Effector memory CD8-positive, alpha-beta T cell (primary cell): ENCODE results near the gene HTRA3.

Experiments
- ATAC-seq: fragments of 150-1000 bp; cut with Tn5 transposase; replicated peaks from 2 replicates; pipeline ENCODE4 v1.10.0; 2021; ENCODE audit warnings: mild to moderate bottlenecking, moderate library complexity
- DNase-seq, 3 experiments: peaks; one replicate each; pipeline ENCODE4 v3.0.0; 2021
- H3K27ac Mint-ChIP-seq, 2 donors: one replicate each; pipeline ENCODE4 v1.8.0; 2022; ENCODE audit warnings: mild to moderate bottlenecking in 2 of 2, mixed read lengths in 2 of 2, moderate library complexity in 2 of 2
- H3K27me3 Mint-ChIP-seq, 2 donors: one replicate each; pipeline ENCODE4 v1.8.0; 2022; ENCODE audit warnings: mixed read lengths in 2 of 2
- H3K36me3 Mint-ChIP-seq: one replicate; pipeline ENCODE4 v1.8.0; 2022; ENCODE audit warnings: mild to moderate bottlenecking, moderate library complexity, mixed read lengths; ENCODE audit not compliant: insufficient read depth
- H3K4me1 Mint-ChIP-seq, 2 donors: one replicate each; pipeline ENCODE4 v1.8.0; 2022; ENCODE audit warnings: low read depth in 2 of 2, mixed read lengths in 2 of 2
- H3K4me3 Mint-ChIP-seq, 2 donors: one replicate each; pipeline ENCODE4 v1.8.0; 2022; ENCODE audit warnings: mild to moderate bottlenecking in 2 of 2, mixed read lengths in 2 of 2, moderate library complexity in 2 of 2
- H3K9me3 Mint-ChIP-seq, 2 donors: one replicate each; pipeline ENCODE4 v1.8.0; 2022; ENCODE audit warnings: mixed read lengths in 2 of 2

The HTRA3 gene

GRCh38 chr4:8286719-8287342, 17.3 kb downstream of the HTRA3 start:
- ATAC-seq = no peak
- Mint-ChIP-seq H3K4me3 (no peak overlapping the region), H3K4me1 (peaks cover 0 to 3% of the 10 kb centered on the region in 2 donors), H3K9me3 (no peaks in the 10 kb centered on the region), H3K36me3 (no peaks in the 10 kb centered on the region), H3K27me3 (peaks cover 6 to 23% of the 10 kb centered on the region in 2 donors), H3K27ac (no peak overlapping the region)
- DNase-seq = no peak

- Mint-ChIP-seq H3K27me3 (peaks cover 6 to 17% of the 10 kb centered on the region in 2 donors), H3K9me3 (no peaks in the 10 kb centered on the region), H3K36me3 (no peaks in the 10 kb centered on the region), H3K27ac (no peak overlapping the region), H3K4me1 (peaks cover 0 to 3% of the 10 kb centered on the region in 2 donors), H3K4me3 (no peak overlapping the region)
- DNase-seq = no peak
- ATAC-seq = no peak
Observed at GRCh38 chr4:8287343-8288280, 18.1 kb downstream of the HTRA3 start.

- Mint-ChIP-seq H3K4me3 (no peak overlapping the region), H3K27me3 (peaks cover 6 to 13% of the 10 kb centered on the region in 2 donors), H3K4me1 (peaks cover 0 to 3% of the 10 kb centered on the region in 2 donors), H3K9me3 (no peaks in the 10 kb centered on the region), H3K36me3 (no peaks in the 10 kb centered on the region), H3K27ac (peak overlapping the region in 1 of 2 donors; percentile 78)
- ATAC-seq (no peak), DNase-seq (no peak)
Observed at GRCh38 chr4:8289151-8289750, 19.7 kb downstream of the HTRA3 start.

- no peak overlapping the region for H3K4me3 Mint-ChIP-seq
- ATAC-seq = no peak
- peaks cover 0 to 3% of the 10 kb centered on the region in 2 donors for H3K4me1 Mint-ChIP-seq
- H3K9me3 Mint-ChIP-seq = peaks cover 0 to 2% of the 10 kb centered on the region in 2 donors
- peaks cover 5 to 13% of the 10 kb centered on the region in 2 donors for H3K27me3 Mint-ChIP-seq
- DNase-seq = no peak
- H3K36me3 Mint-ChIP-seq = no peaks in the 10 kb centered on the region
- H3K27ac Mint-ChIP-seq = no peak overlapping the region
Observed at GRCh38 chr4:8289956-8290700, 20.6 kb downstream of the HTRA3 start.

GRCh38 chr4:8290701-8290970, 21.1 kb downstream of the HTRA3 start:
- no peaks in the 10 kb centered on the region for H3K36me3 Mint-ChIP-seq
- H3K27ac Mint-ChIP-seq = no peak overlapping the region
- H3K4me1 Mint-ChIP-seq = no peaks in the 10 kb centered on the region
- no peak for DNase-seq
- H3K4me3 Mint-ChIP-seq = no peak overlapping the region
- peaks cover 0 to 13% of the 10 kb centered on the region in 2 donors for H3K27me3 Mint-ChIP-seq
- peaks cover 0 to 2% of the 10 kb centered on the region in 2 donors for H3K9me3 Mint-ChIP-seq
- no peak for ATAC-seq

- H3K36me3 Mint-ChIP-seq = no peaks in the 10 kb centered on the region
- ATAC-seq (no peak), DNase-seq (no peak)
- H3K9me3 Mint-ChIP-seq = peaks cover 0 to 2% of the 10 kb centered on the region in 2 donors
- no peaks in the 10 kb centered on the region for H3K4me1 Mint-ChIP-seq
- peaks cover 0 to 13% of the 10 kb centered on the region in 2 donors for H3K27me3 Mint-ChIP-seq
- no peak overlapping the region for H3K4me3 Mint-ChIP-seq
- H3K27ac Mint-ChIP-seq = no peak overlapping the region
Observed at GRCh38 chr4:8291036-8291682, 21.6 kb downstream of the HTRA3 start.

GRCh38 chr4:8291701-8292477, 22.3 kb downstream of the HTRA3 start:
- Mint-ChIP-seq H3K27ac (no peak overlapping the region), H3K27me3 (peaks cover 0 to 5% of the 10 kb centered on the region in 2 donors), H3K4me1 (no peaks in the 10 kb centered on the region), H3K4me3 (no peak overlapping the region), H3K36me3 (no peaks in the 10 kb centered on the region), H3K9me3 (peaks cover 0 to 2% of the 10 kb centered on the region in 2 donors)
- no peak for DNase-seq
- ATAC-seq = no peak

- Mint-ChIP-seq H3K4me1 (no peaks in the 10 kb centered on the region), H3K27me3 (no peaks in the 10 kb centered on the region), H3K36me3 (no peaks in the 10 kb centered on the region), H3K27ac (no peak overlapping the region), H3K4me3 (no peak overlapping the region), H3K9me3 (peaks cover 0 to 2% of the 10 kb centered on the region in 2 donors)
- DNase-seq = no peak
- ATAC-seq = no peak
Observed at GRCh38 chr4:8292478-8293107, 23.0 kb downstream of the HTRA3 start.

- no peak for DNase-seq
- H3K4me1 Mint-ChIP-seq = no peaks in the 10 kb centered on the region
- H3K9me3 Mint-ChIP-seq = peaks cover 0 to 2% of the 10 kb centered on the region in 2 donors
- H3K36me3 Mint-ChIP-seq = no peaks in the 10 kb centered on the region
- H3K27me3 Mint-ChIP-seq = peaks cover 0 to 6% of the 10 kb centered on the region in 2 donors
- ATAC-seq = no peak
- no peak overlapping the region for H3K27ac Mint-ChIP-seq
- H3K4me3 Mint-ChIP-seq = no peak overlapping the region
Observed at GRCh38 chr4:8293131-8293975, 23.8 kb downstream of the HTRA3 start.

- H3K4me3 Mint-ChIP-seq = no peak overlapping the region
- peaks cover 0 to 2% of the 10 kb centered on the region in 2 donors for H3K9me3 Mint-ChIP-seq
- no peak for ATAC-seq
- H3K27ac Mint-ChIP-seq = no peak overlapping the region
- no peaks in the 10 kb centered on the region for H3K4me1 Mint-ChIP-seq
- no peak for DNase-seq
- no peaks in the 10 kb centered on the region for H3K36me3 Mint-ChIP-seq
- peaks cover 0 to 7% of the 10 kb centered on the region in 2 donors for H3K27me3 Mint-ChIP-seq
Observed at GRCh38 chr4:8294036-8294435, 24.5 kb downstream of the HTRA3 start.

GRCh38 chr4:8294775-8295174, 25.2 kb downstream of the HTRA3 start:
- Mint-ChIP-seq H3K4me1 (no peaks in the 10 kb centered on the region), H3K36me3 (peaks cover 2% of the 10 kb centered on the region), H3K27ac (no peak overlapping the region), H3K9me3 (peaks cover 0 to 2% of the 10 kb centered on the region in 2 donors), H3K4me3 (no peak overlapping the region), H3K27me3 (peaks cover 0 to 7% of the 10 kb centered on the region in 2 donors)
- ATAC-seq = no peak
- no peak for DNase-seq
